SU-DHL-6 (cell line): ENCODE measurements around the gene CCDC92B.

Experiments
- EZH2phosphoT487 ChIP-seq: fragments of 200-600 bp; sonication (generic), shearing (Covaris generic); conservative IDR thresholded peaks from 2 replicates; pipeline ENCODE4 v1.6.1; 2018; ENCODE audit warnings: mild to moderate bottlenecking, antibody characterized with exemption, low read length, moderate library complexity, mixed read lengths
- TF ChIP-seq, protein P1 (sequence below): fragments of 200-600 bp; sonication (generic); IDR thresholded peaks from one replicate; pipeline ENCODE4 v1.5.1; 2017; ENCODE audit warnings: antibody characterized with exemption, mild to moderate bottlenecking, low read length, moderate library complexity; ENCODE audit not compliant: insufficient read depth, poor library complexity, severe bottlenecking

DNA sequence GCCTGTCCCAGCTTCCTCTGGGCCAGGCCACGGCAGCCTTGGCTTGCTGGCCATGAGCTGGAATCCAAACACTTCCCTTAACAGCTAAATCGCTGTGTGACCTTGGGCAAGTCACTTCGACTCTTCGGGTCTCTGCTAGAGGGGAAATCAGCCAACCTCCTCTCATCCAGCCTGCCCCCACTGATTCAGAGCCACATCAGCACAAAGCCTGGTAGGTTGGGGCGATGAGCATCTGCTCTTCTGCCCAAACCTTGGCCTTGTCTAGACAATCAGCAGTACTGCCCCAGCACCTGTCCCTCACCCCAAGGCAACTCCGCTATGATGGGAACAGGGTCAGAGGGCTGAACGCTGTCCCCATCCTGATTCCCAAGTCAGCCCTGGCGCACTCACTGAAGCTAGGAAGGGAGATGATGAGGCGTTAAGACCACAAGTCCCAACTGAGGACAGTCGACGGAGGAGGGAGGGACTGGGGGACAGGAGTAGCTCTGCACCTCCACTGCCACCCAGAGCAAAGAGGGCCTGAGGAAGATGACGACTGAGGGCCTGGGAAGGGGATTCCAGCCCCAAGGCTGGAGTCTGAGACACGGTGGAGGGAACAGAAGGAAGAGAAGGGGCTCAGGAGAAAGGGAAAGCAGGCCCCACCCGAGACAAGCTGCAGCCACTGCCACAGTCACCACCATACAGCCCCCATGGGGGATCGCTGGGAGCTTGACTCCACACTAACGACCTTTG, 39.2 kb downstream of the CCDC92B start:
- TF ChIP-seq, protein P1, sequence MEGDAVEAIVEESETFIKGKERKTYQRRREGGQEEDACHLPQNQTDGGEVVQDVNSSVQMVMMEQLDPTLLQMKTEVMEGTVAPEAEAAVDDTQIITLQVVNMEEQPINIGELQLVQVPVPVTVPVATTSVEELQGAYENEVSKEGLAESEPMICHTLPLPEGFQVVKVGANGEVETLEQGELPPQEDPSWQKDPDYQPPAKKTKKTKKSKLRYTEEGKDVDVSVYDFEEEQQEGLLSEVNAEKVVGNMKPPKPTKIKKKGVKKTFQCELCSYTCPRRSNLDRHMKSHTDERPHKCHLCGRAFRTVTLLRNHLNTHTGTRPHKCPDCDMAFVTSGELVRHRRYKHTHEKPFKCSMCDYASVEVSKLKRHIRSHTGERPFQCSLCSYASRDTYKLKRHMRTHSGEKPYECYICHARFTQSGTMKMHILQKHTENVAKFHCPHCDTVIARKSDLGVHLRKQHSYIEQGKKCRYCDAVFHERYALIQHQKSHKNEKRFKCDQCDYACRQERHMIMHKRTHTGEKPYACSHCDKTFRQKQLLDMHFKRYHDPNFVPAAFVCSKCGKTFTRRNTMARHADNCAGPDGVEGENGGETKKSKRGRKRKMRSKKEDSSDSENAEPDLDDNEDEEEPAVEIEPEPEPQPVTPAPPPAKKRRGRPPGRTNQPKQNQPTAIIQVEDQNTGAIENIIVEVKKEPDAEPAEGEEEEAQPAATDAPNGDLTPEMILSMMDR, result no peak
- no peak for TF ChIP-seq EZH2phosphoT487
